GM12878 (cell line): ENCODE results near the gene TSHR. TPM values are rescaled to one million over a fixed set of nuclear protein-coding genes. Genes with fewer than 3 reads are reported as not detected.

Experiments used
- ATAC-seq: fragments of 200-7000 bp; cut with Tn5 transposase; 3 replicates; pipeline ENCODE4 v1.9.1; 2020; ENCODE audit warnings: mild to moderate bottlenecking, moderate library complexity
- BruUV-seq: library from RNA; stranded (reverse); fragments of 400-500 nt; replicated peaks from 2 replicates; lab custom pipeline; 2021; lab: Mats Ljungman, UMichigan
- CTCF ChIA-PET: fragments of 300-600 bp; sonication (Branson Sonifier 250); formaldehyde crosslinking; extraction: SDS; loops from one replicate; lab custom pipeline; 2021; ENCODE audit warnings: inconsistent platforms; lab: Yijun Ruan, JAX
- POLR2A ChIA-PET: fragments of 350-600 bp; formaldehyde crosslinking; extraction: SDS; loops from one replicate; lab custom pipeline; 2021; ENCODE audit warnings: inconsistent platforms; lab: Charles Lee
- RAD21 ChIA-PET: fragments of 300-600 bp; sonication (Branson Sonifier 250); formaldehyde crosslinking; loops from one replicate; lab custom pipeline; 2023; ENCODE audit warnings: antibody characterized with exemption; ENCODE audit not compliant: unreplicated experiment; lab: Charles Lee
- SMC1A ChIA-PET: fragments of 300-600 bp; sonication (Branson Sonifier 250); formaldehyde crosslinking; loops from one replicate; lab custom pipeline; 2023; ENCODE audit not compliant: unreplicated experiment, uncharacterized antibody; lab: Charles Lee
- DNase-seq: peaks from one replicate; pipeline ENCODE4 v3.0.0-alpha.2; 2011; ENCODE audit warnings: low read depth, low spot score
- FAIRE-seq: peaks from 3 replicates; lab custom pipeline; 2011; peaks lifted over from hg19 to GRCh38; lab: Jason Lieb, UNC
- H2AFZ ChIP-seq: 2 replicates; pipeline ENCODE4 v1.6.0; 2011; ENCODE audit warnings: low read depth, low read length, control low read depth; ENCODE audit not compliant: control insufficient read depth
- H3K27ac ChIP-seq: 2 replicates; pipeline ENCODE4 v1.5.1; 2011; ENCODE audit warnings: control low read depth; ENCODE audit not compliant: control insufficient read depth, insufficient read depth
- H3K27me3 ChIP-seq, 2 experiments: replicated peaks in 1 of 2; 2 replicates each; pipeline versions ENCODE4 v1.6.0 to v1.6.1; 2011; ENCODE audit warnings: low read length in 1 of 2; ENCODE audit not compliant: control insufficient read depth in 2 of 2, insufficient read depth in 2 of 2
- H3K36me3 ChIP-seq, 2 experiments: 2 replicates each; pipeline ENCODE4 v1.5.1; 2011; ENCODE audit warnings: low read length in 1 of 2; ENCODE audit not compliant: control insufficient read depth in 2 of 2, insufficient read depth in 2 of 2
- H3K4me1 ChIP-seq: 2 replicates; pipeline ENCODE4 v1.6.1; 2011; ENCODE audit warnings: mild to moderate bottlenecking, low read length, moderate library complexity, mixed read lengths; ENCODE audit not compliant: control insufficient read depth, insufficient read depth
- H3K4me2 ChIP-seq: 2 replicates; pipeline ENCODE4 v1.6.0; 2011; ENCODE audit warnings: control low read depth; ENCODE audit not compliant: control insufficient read depth, insufficient read depth
- H3K4me3 ChIP-seq: fragments of 200-600 bp; sonication (generic); 2 replicates; pipeline ENCODE4 v1.5.1; 2016
- H3K79me2 ChIP-seq: 2 replicates; pipeline ENCODE4 v1.6.0; 2011; ENCODE audit warnings: low read length; ENCODE audit not compliant: control insufficient read depth, insufficient read depth
- H3K9ac ChIP-seq: 2 replicates; pipeline ENCODE4 v1.8.0; 2011; ENCODE audit warnings: low read length, control low read depth, mixed read lengths; ENCODE audit not compliant: control insufficient read depth, insufficient read depth
- H3K9me3 ChIP-seq: replicated peaks from 3 replicates; pipeline ENCODE4 v1.5.1; 2011; ENCODE audit warnings: mild to moderate bottlenecking, low read length; ENCODE audit not compliant: control insufficient read depth, insufficient read depth
- H4K20me1 ChIP-seq: 2 replicates; pipeline ENCODE4 v1.6.0; 2011; ENCODE audit not compliant: control insufficient read depth, insufficient read depth
- BRCA1 ChIP-seq: IDR thresholded peaks from 2 replicates; pipeline ENCODE4 v1.6.1; 2011; ENCODE audit warnings: low read depth, low read length, improper control_type of control experiment
- CREB1 ChIP-seq: IDR thresholded peaks from 2 replicates; pipeline ENCODE4 v1.6.1; 2012; ENCODE audit warnings: low read depth, mild to moderate bottlenecking, inconsistent platforms
- EGR1 ChIP-seq, 2 experiments: IDR thresholded peaks; 1 replicate in 1 of 2; 2 replicates in 1 of 2; pipeline ENCODE4 v1.6.1; 2011 to 2012; ENCODE audit warnings: low read depth in 2 of 2, low read length in 2 of 2, borderline replicate concordance in 1 of 2, mild to moderate bottlenecking in 1 of 2, moderate library complexity in 1 of 2
- FOXK2 ChIP-seq: fragments of 450-650 bp; IDR thresholded peaks from 2 replicates; pipeline ENCODE4 v1.6.1; 2017; ENCODE audit warnings: mild to moderate bottlenecking, moderate library complexity
- GABPA ChIP-seq: IDR thresholded peaks from 2 replicates; pipeline ENCODE4 v1.6.1; 2014; ENCODE audit warnings: antibody characterized with exemption, low read depth, mild to moderate bottlenecking, inconsistent platforms
- GATAD2B ChIP-seq: fragments of 450-650 bp; conservative IDR thresholded peaks from 2 replicates; pipeline ENCODE4 v1.6.1; 2017; ENCODE audit warnings: low read depth, mild to moderate bottlenecking, moderate library complexity
- JUNB ChIP-seq: IDR thresholded peaks from 2 replicates; pipeline ENCODE4 v1.6.1; 2016; ENCODE audit warnings: antibody characterized with exemption, mild to moderate bottlenecking
- KLF5 ChIP-seq: fragments of 450-650 bp; IDR thresholded peaks from 2 replicates; pipeline ENCODE4 v1.6.1; 2014; ENCODE audit warnings: mild to moderate bottlenecking; ENCODE audit not compliant: partially characterized antibody
- MTA2 ChIP-seq: fragments of 450-650 bp; IDR thresholded peaks from 2 replicates; pipeline ENCODE4 v1.6.1; 2016; ENCODE audit warnings: low read depth, mild to moderate bottlenecking, moderate library complexity
- MYC ChIP-seq: IDR thresholded peaks from 2 replicates; pipeline ENCODE4 v1.6.1; 2011; ENCODE audit warnings: mild to moderate bottlenecking, low read length, moderate library complexity, inconsistent platforms; ENCODE audit not compliant: insufficient read depth, insufficient replicate concordance, insufficient read length, severe bottlenecking
- NFYB ChIP-seq: IDR thresholded peaks from 2 replicates; pipeline ENCODE4 v1.6.1; 2011; ENCODE audit warnings: low read depth, mild to moderate bottlenecking, low read length, improper control_type of control experiment, moderate library complexity; ENCODE audit not compliant: insufficient read depth
- POLR2AphosphoS2 ChIP-seq: IDR thresholded peaks from 2 replicates; pipeline ENCODE4 v1.6.1; 2011; ENCODE audit warnings: low read depth, mild to moderate bottlenecking, low read length, improper control_type of control experiment, moderate library complexity
- RAD51 ChIP-seq: fragments of 450-650 bp; IDR thresholded peaks from 2 replicates; pipeline ENCODE4 v1.6.1; 2016; ENCODE audit warnings: moderate library complexity, mild to moderate bottlenecking, inconsistent platforms
- RBBP5 ChIP-seq: fragments of 200-600 bp; sonication (generic); conservative IDR thresholded peaks from 2 replicates; pipeline ENCODE4 v1.6.1; 2016
- RFX5 ChIP-seq: IDR thresholded peaks from 2 replicates; pipeline ENCODE4 v1.6.1; 2011; ENCODE audit warnings: low read depth, low read length, improper control_type of control experiment
- SMAD1 ChIP-seq: fragments of 450-650 bp; IDR thresholded peaks from 2 replicates; pipeline ENCODE4 v1.6.1; 2018; ENCODE audit warnings: mild to moderate bottlenecking, low read depth; ENCODE audit not compliant: partially characterized antibody
- WGBS: methylation state at CpG from one replicate; pipeline ENCODE4 v1.1.6; 2016; ENCODE audit warnings: low lambda C conversion rate; ENCODE audit not compliant: insufficient replicate concordance, insufficient coverage; ENCODE audit errors: missing lambda C conversion rate; 5-methylcytosine and 5-hydroxymethylcytosine counted together
- in situ Hi-C: fragments of 300-500 bp; cut with MboI; formaldehyde crosslinking; loops from 9 replicates; pipeline ENCODE4 v1.14.3; 2018; ENCODE audit warnings: mixed read lengths
- intact Hi-C: fragments of 100-400 bp; cut with micrococcal nuclease; formaldehyde crosslinking; loops from one replicate; pipeline ENCODE4 v1.14.2; 2022; ENCODE audit not compliant: unreplicated experiment
- polyA plus RNA-seq, 11 experiments: library from polyadenylated mRNA; depleted of rRNA in 4 of 11; unstranded in 6 of 11; stranded (reverse) in 5 of 11; fragments of >200 nt; fragmentation: Nextera tagmentation in 4 of 11; fragmentation: Illumina TruSeq in 1 of 11; extraction: Ambion mirVana in 4 of 11; extraction: Trizol in 1 of 11; gene quantifications; 1 replicate in 1 of 11; 2 replicates in 10 of 11; pipeline versions ENCODE4 v1.2.1 to v1.2.3, GENCODE V29; 2011 to 2016; ENCODE audit warnings: inconsistent platforms in 2 of 11, missing spikeins in 2 of 11, low read depth in 1 of 11
- total RNA-seq, 4 experiments: library from RNA; depleted of rRNA in 3 of 4; stranded (reverse); fragments of >200 nt in 3 of 4; fragmentation: Illumina TruSeq in 1 of 4; extraction: Trizol in 1 of 4; gene quantifications; 2 replicates each; pipeline versions ENCODE4 v1.2.1 to v1.2.3, GENCODE V29; 2013 to 2021

TSHR gene
- total and polyA plus RNA-seq, 10 of the 15 experiments (the other 5 are each of a cell fraction or from before 2014, with no cell fraction given) = 0.06 to 0.31 TPM; not detected in 8

DNA sequence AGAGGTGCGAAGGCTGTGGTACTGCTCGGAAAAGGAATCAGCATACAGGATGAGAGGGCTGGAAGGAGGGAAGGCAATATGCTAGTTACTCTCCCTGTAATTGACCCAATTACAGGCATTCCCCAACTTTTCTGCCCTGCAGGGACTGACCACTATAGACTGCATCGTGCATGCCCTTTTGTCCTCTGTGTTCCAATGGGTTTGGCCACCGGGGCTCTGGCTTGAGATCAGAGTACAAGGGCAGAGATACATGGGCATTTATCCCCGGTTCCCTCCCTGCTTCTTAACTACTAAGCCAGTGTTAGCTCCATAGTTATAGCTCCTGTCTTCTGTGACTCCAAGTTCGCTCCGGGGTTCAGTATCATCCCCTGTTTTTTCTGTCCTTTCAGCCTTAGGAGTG lies 205.7 kb downstream of the TSHR start:
- CTCF ChIA-PET = interaction anchor here (1.2 to 10.8 kb wide), 6 partner anchors 10 to 174 kb away, joined by 3 to 96 read pairs (median 10); no protein-coding TSS in a partner anchor
- no peaks in the 10 kb centered on the region for H3K27me3 ChIP-seq
- H3K4me2 ChIP-seq = no peak overlapping the region
- no peak for DNase-seq
- WGBS = 85% methylated on average over 7 of the region's 7 CpGs
- no peaks in the 10 kb centered on the region for H3K79me2 ChIP-seq
- intact Hi-C loops = no loop called here
- RAD21 ChIA-PET = interaction anchor here (1.3 kb wide), 1 partner anchor 201 kb away, joined by 3 read pairs; no protein-coding TSS in a partner anchor
- no peak for TF ChIP-seq RBBP5
- no peak for TF ChIP-seq JUNB
- TF ChIP-seq SMAD1 = no peak
- no peak for TF ChIP-seq GABPA
- TF ChIP-seq, all 136 proteins: peak for 0
- Histone ChIP-seq H3K36me3 (no peaks in the 10 kb centered on the region), H3K4me3 (no peak overlapping the region), H3K27ac (no peak overlapping the region), H2AFZ (no peak overlapping the region), H3K4me1 (no peaks in the 10 kb centered on the region), H3K9ac (no peak overlapping the region), H3K9me3 (no peaks in the 10 kb centered on the region), H4K20me1 (no peaks in the 10 kb centered on the region)
- ATAC-seq = no peak
- BruUV-seq = no TSS peak
- POLR2A ChIA-PET = interaction anchor here (0.7 kb wide), 1 partner anchor 10 kb away, joined by 5 read pairs; no protein-coding TSS in a partner anchor
- in situ Hi-C loops = loop anchor here (5.0 kb wide), 1 partner anchor 204 kb away; the partner anchor contains the start of gene TSHR
- FAIRE-seq = no peak
- SMC1A ChIA-PET = interaction anchor here (1.1 kb wide), 1 partner anchor 11 kb away, joined by 3 read pairs; no protein-coding TSS in a partner anchor

DNA sequence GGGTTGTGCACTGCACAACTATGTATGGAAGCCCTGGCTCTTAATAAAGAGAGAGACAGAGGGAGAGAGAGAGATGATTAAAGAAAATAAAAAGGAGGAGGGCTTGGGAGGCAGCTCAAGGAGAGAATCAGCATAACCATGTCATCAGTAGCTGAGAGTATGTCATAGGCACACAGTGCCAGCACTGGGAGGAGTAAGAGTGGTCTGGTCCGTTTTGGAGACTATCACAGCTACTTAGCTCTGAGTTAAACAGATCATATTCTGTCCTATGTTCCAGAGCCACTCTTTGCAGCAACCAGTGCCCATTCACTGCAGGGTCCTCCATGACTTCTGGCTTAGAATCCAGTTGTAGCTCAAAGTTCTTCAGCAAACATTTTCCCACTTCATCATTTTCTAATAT lies 206.3 kb downstream of the TSHR start:
- Histone ChIP-seq H3K4me3 (no peak overlapping the region), H3K79me2 (no peaks in the 10 kb centered on the region), H3K27me3 (no peaks in the 10 kb centered on the region), H3K4me2 (no peak overlapping the region), H3K9ac (no peak overlapping the region), H2AFZ (no peak overlapping the region), H3K27ac (no peak overlapping the region), H3K9me3 (no peaks in the 10 kb centered on the region), H4K20me1 (no peaks in the 10 kb centered on the region), H3K36me3 (no peaks in the 10 kb centered on the region), H3K4me1 (no peaks in the 10 kb centered on the region)
- ChIA-PET POLR2A (no interaction called here), SMC1A (interaction anchor here (1.1 to 4.0 kb wide), 2 partner anchors 165 to 173 kb away, joined by 3 to 27 read pairs; no protein-coding TSS in a partner anchor), RAD21 (interaction anchor here (1.0 to 2.5 kb wide), 3 partner anchors 166 to 202 kb away, joined by 3 to 13 read pairs (median 3); no protein-coding TSS in a partner anchor), CTCF (interaction anchor here (1.2 to 10.8 kb wide), 8 partner anchors 9 to 175 kb away, joined by 3 to 96 read pairs (median 4); no protein-coding TSS in a partner anchor)
- no peak for ATAC-seq
- in situ Hi-C loops (loop anchor here (5.0 kb wide), 1 partner anchor 204 kb away; the partner anchor contains the start of gene TSHR), intact Hi-C loops (no loop called here)
- DNase-seq = no peak
- 5% methylated on average over 1 of the region's 1 CpG for WGBS
- no peak for TF ChIP-seq EGR1 (IDR thresholded peaks at IDR 0.05; ENCODE audit: borderline replicate concordance in 1 of 2, low read depth in 2 of 2, low read length in 2 of 2)
- no peak for TF ChIP-seq MTA2
- TF ChIP-seq RAD51 = no peak
- TF ChIP-seq RFX5 = no peak
- no peak for TF ChIP-seq KLF5
- TF ChIP-seq POLR2AphosphoS2 = no peak
- no peak for TF ChIP-seq BRCA1
- TF ChIP-seq CREB1 = no peak
- no peak for TF ChIP-seq MYC
- no peak for TF ChIP-seq GATAD2B
- no peak for TF ChIP-seq FOXK2
- no peak for TF ChIP-seq NFYB
- no TSS peak for BruUV-seq
- FAIRE-seq = no peak
